ENCODE results near the gene PDE6D. TPM values are rescaled to one million over a fixed set of nuclear protein-coding genes. Genes with fewer than 3 reads are reported as not detected.
"Not testable (repeated sequence)": the region's sequence is repeated elsewhere in the genome, so short reads cannot be mapped to it uniquely, and the experiment has no call there.

PDE6D gene
- total RNA-seq, 2 experiments from 2014 or later, result 30.2 to 36.0 TPM

DNA sequence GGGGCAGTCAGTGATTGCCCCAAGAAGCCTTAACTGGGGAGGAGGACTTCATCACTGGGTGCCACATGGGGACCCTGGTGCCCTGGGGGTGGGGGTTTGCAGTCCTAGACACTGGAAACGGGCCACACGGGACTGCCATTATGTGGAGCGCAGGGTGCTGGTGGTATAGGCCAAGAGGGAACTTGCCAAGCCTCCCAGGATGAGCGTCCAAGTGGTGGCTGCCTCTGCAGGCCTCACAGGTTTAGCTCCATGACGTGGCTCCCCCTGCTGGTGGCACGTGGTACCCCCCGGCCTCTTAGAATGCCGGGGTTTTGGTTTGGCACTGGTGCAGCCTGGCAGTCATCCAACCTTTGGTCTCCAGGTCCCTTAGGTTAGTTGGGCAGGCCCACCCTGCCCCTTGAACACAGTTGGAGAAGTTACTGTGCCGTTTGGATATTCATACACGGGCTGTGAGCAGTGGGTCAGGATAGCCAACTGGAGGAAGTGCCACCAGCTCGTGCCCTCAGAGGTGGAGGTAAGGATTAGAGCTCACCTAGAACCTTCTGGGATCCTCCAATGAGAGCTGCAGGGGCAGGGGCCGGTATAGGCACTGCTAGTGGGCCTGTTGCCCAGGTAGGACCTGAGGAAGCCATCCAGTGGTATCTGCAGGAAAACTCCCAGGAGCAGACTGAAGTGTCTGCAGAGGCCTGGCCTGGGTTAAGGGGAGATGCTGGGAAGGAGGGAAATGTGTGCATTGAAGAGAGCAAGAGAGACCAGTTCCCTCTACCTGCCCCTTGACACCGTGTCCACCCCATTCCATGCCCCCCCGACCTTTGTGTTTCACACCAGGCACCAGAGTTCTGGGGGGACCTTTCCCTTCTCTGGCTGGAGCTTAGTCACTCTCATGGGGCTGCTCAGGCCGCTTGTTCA lies 67.1 kb downstream of the PDE6D start:
- H3K27me3 Mint-ChIP-seq, result no peaks in the 10 kb centered on the region
- H3K4me3 Mint-ChIP-seq, result peak overlapping the region; percentile 56
- H3K36me3 Mint-ChIP-seq (ENCODE audit: low read depth), result peaks cover 38% of the 10 kb centered on the region
- ChIA-PET CTCF (interaction anchor here (0.6 to 8.5 kb wide), 42 partner anchors 11 to 865 kb away, joined by 3 to 167 read pairs (median 5); partner anchors contain the start of gene NCL), POLR2A (interaction anchor here (0.7 to 1.8 kb wide), 4 partner anchors 37 to 101 kb away, joined by 4 to 7 read pairs (median 5); no protein-coding TSS in a partner anchor)
- peak; percentile 91 for DNase-seq
- peaks cover 32% of the 10 kb centered on the region for H3K4me1 Mint-ChIP-seq
- peak overlapping the region; percentile 91 for H3K27ac Mint-ChIP-seq
- H3K9me3 Mint-ChIP-seq, result no peaks in the 10 kb centered on the region

DNA sequence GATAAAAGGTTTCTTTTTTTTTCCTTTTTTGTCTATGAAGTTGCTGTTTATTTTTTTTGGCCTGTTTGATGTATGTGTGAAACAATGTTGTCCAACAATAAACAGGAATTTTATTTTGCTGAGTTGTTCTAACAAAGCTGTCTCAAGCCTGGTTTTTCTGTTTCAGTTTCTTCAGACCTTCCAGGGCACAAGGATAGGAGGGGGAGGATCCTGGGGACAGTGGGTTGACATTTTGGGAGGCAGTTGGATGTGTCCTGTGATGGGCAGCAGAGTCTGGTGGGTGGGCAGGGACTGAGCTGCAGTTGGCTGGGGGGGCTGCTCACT lies 67.7 kb downstream of the PDE6D start:
- peaks cover 40% of the 10 kb centered on the region for H3K36me3 Mint-ChIP-seq (ENCODE audit: low read depth)
- not testable (repeated sequence) for H3K27me3 Mint-ChIP-seq, H3K9me3 Mint-ChIP-seq, DNase-seq
- ChIA-PET POLR2A (interaction anchor here (0.7 to 1.8 kb wide), 3 partner anchors 38 to 100 kb away, joined by 4 to 7 read pairs (median 5); no protein-coding TSS in a partner anchor), CTCF (interaction anchor here (1.0 to 8.5 kb wide), 30 partner anchors 11 to 602 kb away, joined by 3 to 167 read pairs (median 7); partner anchors contain the start of gene NCL)
- H3K4me1 Mint-ChIP-seq, result peaks cover 32% of the 10 kb centered on the region
- H3K4me3 Mint-ChIP-seq, result peak overlapping the region; percentile 56
- H3K27ac Mint-ChIP-seq, result peak overlapping the region; percentile 91

DNA sequence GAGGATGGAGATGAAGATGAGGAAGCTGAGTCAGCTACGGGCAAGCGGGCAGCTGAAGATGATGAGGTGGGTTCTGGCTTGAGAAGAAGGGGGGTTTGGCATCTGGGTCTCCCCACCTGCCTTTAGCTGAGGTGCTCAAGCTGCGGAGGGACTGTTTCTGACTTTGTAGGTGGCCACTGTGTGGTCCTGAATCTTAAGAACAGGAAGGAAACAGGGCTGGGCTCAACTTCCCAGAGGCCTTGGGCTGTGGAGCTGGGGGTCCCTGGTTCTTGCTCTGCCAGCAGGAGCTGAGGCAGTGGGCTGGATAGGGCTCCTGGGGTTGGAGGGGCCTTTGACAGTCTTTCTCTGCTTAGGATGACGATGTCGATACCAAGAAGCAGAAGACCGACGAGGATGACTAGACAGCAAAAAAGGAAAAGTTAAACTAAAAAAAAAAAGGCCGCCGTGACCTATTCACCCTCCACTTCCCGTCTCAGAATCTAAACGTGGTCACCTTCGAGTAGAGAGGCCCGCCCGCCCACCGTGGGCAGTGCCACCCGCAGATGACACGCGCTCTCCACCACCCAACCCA lies 68.5 kb downstream of the PDE6D start:
- DNase-seq, result peak; percentile 32
- peaks cover 40% of the 10 kb centered on the region for H3K36me3 Mint-ChIP-seq (ENCODE audit: low read depth)
- POLR2A ChIA-PET, result not testable (repeated sequence)

DNA sequence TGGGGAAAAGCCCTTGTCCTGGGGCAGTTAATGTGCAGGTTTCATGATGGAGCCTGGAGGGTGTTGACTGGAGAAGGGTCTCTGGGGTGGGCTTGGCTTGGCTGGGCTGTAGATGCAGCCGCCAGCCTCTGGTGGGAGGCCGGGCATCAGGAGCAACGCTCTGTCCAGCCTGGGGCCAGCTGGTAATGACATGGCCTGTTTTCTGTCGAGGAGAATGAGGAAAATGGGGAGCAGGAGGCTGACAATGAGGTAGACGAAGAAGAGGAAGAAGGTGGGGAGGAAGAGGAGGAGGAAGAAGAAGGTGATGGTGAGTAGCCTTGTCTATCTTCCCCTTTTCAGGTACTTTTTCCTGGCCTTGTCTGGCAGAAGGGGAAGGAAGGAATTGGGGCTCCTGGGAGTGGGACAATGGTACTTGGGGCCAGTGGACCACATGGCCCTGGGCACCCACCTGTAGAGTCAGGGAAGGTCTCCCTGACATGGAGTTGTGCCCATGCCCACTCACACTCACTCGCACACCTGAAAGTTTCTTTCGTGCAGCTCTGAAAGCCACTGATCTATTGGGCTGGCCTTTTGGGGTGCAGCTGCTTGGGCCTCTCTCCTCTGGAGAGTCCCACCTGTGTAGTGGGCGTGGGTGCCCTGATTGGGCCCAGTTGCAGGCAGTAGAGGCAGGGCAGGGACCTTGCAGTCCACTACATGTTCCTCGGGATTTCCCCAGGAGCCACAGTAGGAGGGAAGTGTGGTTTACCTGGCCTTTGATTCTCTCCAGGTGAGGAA lies 69.2 kb downstream of the PDE6D start:
- Mint-ChIP-seq H3K4me1 (peaks cover 31% of the 10 kb centered on the region), H3K27ac (peak overlapping the region; percentile 90), H3K4me3 (peak overlapping the region; percentile 99), H3K9me3 (no peaks in the 10 kb centered on the region), H3K27me3 (peaks cover 2% of the 10 kb centered on the region), H3K36me3 (ENCODE audit: low read depth) (peaks cover 40% of the 10 kb centered on the region)
- ChIA-PET CTCF (interaction anchor here (0.7 to 8.5 kb wide), 6 partner anchors 13 to 101 kb away, joined by 3 to 167 read pairs (median 16); no protein-coding TSS in a partner anchor), POLR2A (no interaction called here)
- peak; percentile 19 for DNase-seq

More for the DNA sequence above, 68.5 kb downstream of the PDE6D start:
- Mint-ChIP-seq H3K4me3 (peak overlapping the region; percentile 99), H3K4me1 (peaks cover 32% of the 10 kb centered on the region), H3K27ac (peak overlapping the region; percentile 90)
- H3K27me3 Mint-ChIP-seq, H3K9me3 Mint-ChIP-seq: not testable (repeated sequence)
- CTCF ChIA-PET, result interaction anchor here (2.2 to 8.5 kb wide), 5 partner anchors 12 to 248 kb away, joined by 7 to 167 read pairs (median 30); partner anchors contain the start of gene NCL

- Mint-ChIP-seq H3K36me3 (ENCODE audit: low read depth) (peaks cover 40% of the 10 kb centered on the region), H3K27ac (peak overlapping the region; percentile 90), H3K9me3 (no peaks in the 10 kb centered on the region), H3K4me1 (peaks cover 34% of the 10 kb centered on the region), H3K4me3 (peak overlapping the region; percentile 99), H3K27me3 (peaks cover 2% of the 10 kb centered on the region)
- ChIA-PET POLR2A (no interaction called here), CTCF (interaction anchor here (0.7 to 8.5 kb wide), 5 partner anchors 14 to 98 kb away, joined by 3 to 167 read pairs (median 3); no protein-coding TSS in a partner anchor)
- DNase-seq, result no peak
Measured at GRCh38 chr2:231710799-231711676, 70.0 kb downstream of the PDE6D start.

DNA sequence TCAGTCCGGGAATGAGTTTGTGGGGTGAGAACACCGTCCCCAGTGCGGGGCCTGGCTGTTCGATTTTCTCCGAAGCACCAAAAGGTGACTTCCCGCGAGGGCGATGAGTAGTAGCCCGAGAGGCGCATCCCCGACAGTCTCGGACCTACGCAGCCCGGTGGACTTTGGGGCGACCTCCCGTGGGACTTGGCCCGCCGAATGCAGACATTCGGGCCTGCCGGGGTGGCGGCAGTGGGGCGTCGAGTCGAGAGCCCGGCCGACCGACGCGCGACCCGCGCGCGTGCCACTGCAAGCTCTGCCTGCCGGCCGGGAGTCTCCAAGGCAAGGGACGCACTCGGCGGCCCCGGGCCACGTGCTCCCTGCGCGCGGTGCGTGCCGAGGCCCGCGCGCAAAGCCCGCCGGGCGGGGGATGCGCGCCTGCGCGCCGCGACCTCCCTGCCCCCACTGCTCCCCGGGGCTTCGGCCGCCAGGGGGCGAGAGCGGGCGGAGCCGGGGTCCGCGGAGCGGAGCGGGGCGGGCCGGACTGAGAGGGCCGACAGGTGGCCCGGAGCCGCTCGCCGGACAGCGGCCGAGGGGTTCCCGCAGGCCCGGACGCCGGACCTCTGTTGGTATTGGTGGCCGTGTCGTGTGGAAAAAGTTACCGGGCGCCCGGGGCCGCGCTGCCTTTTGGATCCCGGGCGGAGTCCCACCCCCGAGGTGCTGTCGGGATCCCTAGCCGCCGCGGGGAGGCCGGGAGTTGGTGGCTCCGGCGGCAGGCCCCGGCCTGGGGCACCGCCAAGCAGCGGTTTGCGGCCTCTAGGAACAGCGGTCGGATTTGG lies 70.9 kb downstream of the PDE6D start:
- Mint-ChIP-seq H3K4me1 (peaks cover 38% of the 10 kb centered on the region), H3K27me3 (peaks cover 2% of the 10 kb centered on the region), H3K36me3 (ENCODE audit: low read depth) (peaks cover 43% of the 10 kb centered on the region), H3K27ac (peak overlapping the region; percentile 97), H3K4me3 (peak overlapping the region; percentile 99), H3K9me3 (no peaks in the 10 kb centered on the region)
- peak; percentile 83 for DNase-seq
- CTCF ChIA-PET, result interaction anchor here (0.6 to 6.8 kb wide), 15 partner anchors 10 to 165 kb away, joined by 3 to 131 read pairs (median 3); no protein-coding TSS in a partner anchor
- POLR2A ChIA-PET, result interaction anchor here (0.6 to 1.1 kb wide), 2 partner anchors 26 to 96 kb away, joined by 3 to 5 read pairs; no protein-coding TSS in a partner anchor

DNA sequence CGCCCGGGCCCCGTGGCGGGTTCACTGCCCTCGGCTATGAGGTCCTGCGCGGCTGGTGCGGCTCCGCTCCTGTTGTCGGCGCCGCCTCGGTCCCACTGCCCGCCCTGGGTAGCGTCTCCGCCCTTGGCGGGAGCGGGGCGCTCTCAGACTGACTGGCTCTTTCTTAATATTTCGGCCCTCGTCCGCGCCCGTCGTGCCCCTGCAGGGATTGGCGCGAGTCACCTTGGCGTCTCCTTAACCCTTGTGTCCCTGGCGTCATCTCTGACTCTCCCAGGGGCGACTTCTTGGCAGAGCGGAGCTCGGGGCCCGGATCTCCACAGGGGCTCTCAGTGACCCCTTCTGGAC lies 71.5 kb downstream of the PDE6D start:
- peaks cover 38% of the 10 kb centered on the region for H3K4me1 Mint-ChIP-seq

GRCh38 chr2:231708773-231709635 lies 72.1 kb downstream of the PDE6D start:
- Mint-ChIP-seq H3K4me1 (peaks cover 40% of the 10 kb centered on the region), H3K9me3 (no peaks in the 10 kb centered on the region), H3K27me3 (peaks cover 2% of the 10 kb centered on the region), H3K27ac (peak overlapping the region; percentile 100), H3K36me3 (ENCODE audit: low read depth) (peaks cover 44% of the 10 kb centered on the region), H3K4me3 (peak overlapping the region; percentile 99)
- DNase-seq, result peak; percentile 49
- POLR2A ChIA-PET, result interaction anchor here (0.8 to 1.1 kb wide), 3 partner anchors 66 to 95 kb away, joined by 3 to 6 read pairs (median 5); no protein-coding TSS in a partner anchor
- CTCF ChIA-PET, result interaction anchor here (0.6 to 6.8 kb wide), 13 partner anchors 9 to 164 kb away, joined by 3 to 131 read pairs (median 4); no protein-coding TSS in a partner anchor

More for the DNA sequence above, 71.5 kb downstream of the PDE6D start:
- no peaks in the 10 kb centered on the region for H3K9me3 Mint-ChIP-seq
- peaks cover 2% of the 10 kb centered on the region for H3K27me3 Mint-ChIP-seq
- peaks cover 45% of the 10 kb centered on the region for H3K36me3 Mint-ChIP-seq (ENCODE audit: low read depth)
- H3K4me3 Mint-ChIP-seq, result peak overlapping the region; percentile 99
- peak; percentile 39 for DNase-seq
- POLR2A ChIA-PET, result interaction anchor here (1.1 kb wide), 1 partner anchor 95 kb away, joined by 5 read pairs; no protein-coding TSS in a partner anchor
- CTCF ChIA-PET, result interaction anchor here (0.6 to 6.8 kb wide), 15 partner anchors 9 to 165 kb away, joined by 3 to 131 read pairs (median 3); no protein-coding TSS in a partner anchor
- H3K27ac Mint-ChIP-seq, result peak overlapping the region; percentile 97

DNA sequence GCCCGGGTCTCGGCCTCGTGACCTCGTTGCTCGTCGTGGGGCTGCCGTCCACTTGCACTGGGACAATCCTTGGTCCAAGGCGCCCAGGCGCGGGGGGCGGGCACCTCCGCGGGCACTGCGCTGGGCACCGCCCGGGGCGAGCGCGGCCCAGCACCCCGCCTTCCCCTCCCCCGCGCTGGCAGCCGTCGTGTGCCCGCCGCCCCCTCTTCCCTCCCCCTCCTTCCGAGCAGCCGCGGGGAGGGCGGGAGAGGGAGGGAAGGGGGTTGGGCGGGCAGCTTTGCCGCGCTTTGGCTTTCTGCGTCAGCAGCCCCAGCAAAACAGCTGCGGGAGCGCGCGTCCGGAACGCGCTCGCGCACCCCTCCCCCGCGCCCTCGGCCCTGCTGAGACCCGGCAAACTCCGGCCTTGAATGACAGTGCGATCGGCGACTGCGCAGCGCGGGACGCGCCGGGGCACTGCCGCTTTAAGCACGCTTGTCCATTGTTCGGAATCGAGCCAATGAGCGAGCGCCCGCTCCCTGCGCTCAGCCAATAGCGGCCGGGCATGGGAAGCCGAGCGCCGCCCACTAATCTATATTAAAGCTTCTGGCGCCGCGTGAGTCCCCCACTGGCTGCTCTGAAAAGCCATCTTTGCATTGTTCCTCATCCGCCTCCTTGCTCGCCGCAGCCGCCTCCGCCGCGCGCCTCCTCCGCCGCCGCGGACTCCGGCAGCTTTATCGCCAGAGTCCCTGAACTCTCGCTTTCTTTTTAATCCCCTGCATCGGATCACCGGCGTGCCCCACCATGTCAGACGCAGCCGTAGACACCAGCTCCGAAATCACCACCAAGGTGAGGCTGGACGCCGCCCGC lies 72.9 kb downstream of the PDE6D start, which contains the start of gene PTMA:
TSS of gene PTMA (plus strand) at position 599 of the 846 bp plus-strand sequence. CDS start at position 781, 182 bp downstream.
- Mint-ChIP-seq H3K4me1 (peaks cover 34% of the 10 kb centered on the region), H3K4me3 (peak within 1 kb of the TSS; percentile 99), H3K9me3 (no peaks in the 10 kb centered on the region), H3K27ac (peak within 1 kb of the TSS; percentile 100), H3K36me3 (ENCODE audit: low read depth) (peaks cover 38% of the 10 kb centered on the region), H3K27me3 (peaks cover 2% of the 10 kb centered on the region)
- ChIA-PET POLR2A (interaction anchor here (0.5 to 1.1 kb wide), 3 partner anchors 44 to 94 kb away, joined by 3 to 6 read pairs (median 3); no protein-coding TSS in a partner anchor), CTCF (interaction anchor here (0.5 to 6.8 kb wide), 8 partner anchors 17 to 101 kb away, joined by 3 to 131 read pairs (median 8); no protein-coding TSS in a partner anchor)
- DNase-seq, result peak; percentile 99

Data from activated CD4-positive, alpha-beta T cell treated with anti-CD3 and anti-CD28 coated beads, Interleukin-2, amount 10 ng/mL, durations not matched to agents 7 days and 5 days (primary cell).